RWPE1 (cell line): ENCODE data around the gene YBX2.

Experiments
- CTCF ChIA-PET: fragments of 350-600 bp; sonication (Branson Sonifier 250); formaldehyde crosslinking; extraction: SDS; loops from one replicate; lab custom pipeline; 2021; lab: Yijun Ruan, JAX
- POLR2A ChIA-PET: fragments of 400-600 bp; formaldehyde crosslinking; extraction: SDS; loops from one replicate; lab custom pipeline; 2020; ENCODE audit warnings: antibody characterized with exemption; ENCODE audit not compliant: low non-redundant PET; lab: Yijun Ruan, JAX
- DNase-seq: peaks from one replicate; pipeline ENCODE4 v3.0.0; 2012; ENCODE audit warnings: low spot score
- H3K27ac ChIP-seq: fragments of 450-650 bp; 2 replicates; pipeline ENCODE4 v1.5.1; 2017
- TF ChIP-seq, protein P1 (sequence below): fragments of 450-650 bp; conservative IDR thresholded peaks from 2 replicates; pipeline ENCODE4 v1.5.1; 2017; ENCODE audit warnings: low read depth, mild to moderate bottlenecking

YBX2 gene

DNA sequence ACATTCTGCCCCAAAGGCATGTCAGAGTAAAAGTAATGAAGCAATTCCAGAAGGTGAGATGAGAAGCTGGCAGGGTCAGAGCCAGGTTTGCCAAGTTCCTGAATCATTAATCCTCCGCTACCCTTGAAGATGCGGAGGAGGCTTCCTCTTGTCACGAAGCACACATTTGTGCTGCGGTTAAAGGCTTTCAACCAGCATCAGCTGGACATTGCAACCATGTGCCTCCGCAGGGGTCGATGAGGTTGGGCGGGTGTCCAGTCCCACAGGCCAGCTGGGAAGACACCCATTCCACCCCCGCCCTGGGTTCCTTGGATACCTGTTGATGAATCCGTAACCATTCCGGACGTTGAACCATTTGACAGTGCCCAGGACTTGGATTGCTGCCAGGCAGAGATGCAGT lies 1.3 kb downstream of the YBX2 start:
- CTCF ChIA-PET, result no interaction called here
- TF ChIP-seq, protein P1, sequence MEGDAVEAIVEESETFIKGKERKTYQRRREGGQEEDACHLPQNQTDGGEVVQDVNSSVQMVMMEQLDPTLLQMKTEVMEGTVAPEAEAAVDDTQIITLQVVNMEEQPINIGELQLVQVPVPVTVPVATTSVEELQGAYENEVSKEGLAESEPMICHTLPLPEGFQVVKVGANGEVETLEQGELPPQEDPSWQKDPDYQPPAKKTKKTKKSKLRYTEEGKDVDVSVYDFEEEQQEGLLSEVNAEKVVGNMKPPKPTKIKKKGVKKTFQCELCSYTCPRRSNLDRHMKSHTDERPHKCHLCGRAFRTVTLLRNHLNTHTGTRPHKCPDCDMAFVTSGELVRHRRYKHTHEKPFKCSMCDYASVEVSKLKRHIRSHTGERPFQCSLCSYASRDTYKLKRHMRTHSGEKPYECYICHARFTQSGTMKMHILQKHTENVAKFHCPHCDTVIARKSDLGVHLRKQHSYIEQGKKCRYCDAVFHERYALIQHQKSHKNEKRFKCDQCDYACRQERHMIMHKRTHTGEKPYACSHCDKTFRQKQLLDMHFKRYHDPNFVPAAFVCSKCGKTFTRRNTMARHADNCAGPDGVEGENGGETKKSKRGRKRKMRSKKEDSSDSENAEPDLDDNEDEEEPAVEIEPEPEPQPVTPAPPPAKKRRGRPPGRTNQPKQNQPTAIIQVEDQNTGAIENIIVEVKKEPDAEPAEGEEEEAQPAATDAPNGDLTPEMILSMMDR, result no peak
- peak overlapping the region; percentile 81 for H3K27ac ChIP-seq
- peak; percentile 75 for DNase-seq
- POLR2A ChIA-PET, result interaction anchor here (0.6 to 1.1 kb wide), 2 partner anchors 12 to 57 kb away, joined by 3 to 4 read pairs; partner anchors contain the start of gene SLC2A4

DNA sequence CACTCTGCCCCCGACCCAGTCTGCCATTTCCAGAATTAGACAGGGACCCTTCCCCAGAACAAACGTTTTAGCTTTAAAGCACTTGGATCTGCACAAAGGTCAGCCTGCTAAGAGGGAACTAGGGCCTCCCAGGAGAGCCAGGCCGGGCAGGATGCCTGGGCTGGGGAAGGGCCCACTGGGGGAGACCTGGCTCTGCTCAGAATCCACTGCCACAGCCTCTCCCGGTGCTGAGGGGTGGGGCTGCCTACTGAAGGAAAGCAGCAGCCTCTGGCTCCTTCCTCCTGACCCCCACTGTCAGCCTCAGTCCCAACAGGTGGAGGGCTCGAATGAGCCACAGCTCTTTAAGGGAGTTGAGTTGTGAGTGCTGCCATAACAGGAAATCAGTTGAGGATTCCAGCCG lies 1.7 kb downstream of the YBX2 start:
- POLR2A ChIA-PET, result interaction anchor here (1.1 kb wide), 1 partner anchor 11 kb away, joined by 4 read pairs; the partner anchor contains the start of gene SLC2A4
- no peak for DNase-seq
- TF ChIP-seq, protein P1, result no peak
- CTCF ChIA-PET, result no interaction called here
- H3K27ac ChIP-seq, result peak overlapping the region; percentile 81

DNA sequence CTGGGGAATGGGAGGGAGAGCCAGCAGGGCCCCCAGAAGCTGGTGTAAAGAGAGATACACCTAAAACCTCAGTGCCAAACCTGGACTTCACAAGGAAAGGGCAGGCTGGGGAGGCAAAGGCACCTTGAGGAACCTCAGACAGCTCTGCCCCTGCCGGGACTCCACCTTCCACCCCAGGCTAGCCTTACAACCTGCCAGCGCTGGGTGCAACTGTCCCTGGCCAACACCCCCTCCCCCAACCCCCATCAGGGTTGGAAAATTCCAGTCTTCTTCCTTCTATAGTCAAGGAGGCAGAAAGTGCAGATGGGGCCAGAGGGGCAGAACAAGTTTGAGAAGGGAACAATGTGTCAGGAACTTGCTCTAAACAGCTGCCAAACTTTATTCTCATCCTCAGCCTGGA lies 2.2 kb downstream of the YBX2 start:
- peak overlapping the region; percentile 81 for H3K27ac ChIP-seq
- ChIA-PET CTCF (interaction anchor here (0.6 kb wide), 1 partner anchor 14 kb away, joined by 4 read pairs; no protein-coding TSS in a partner anchor), POLR2A (no interaction called here)
- TF ChIP-seq, protein P1, result no peak
- DNase-seq, result no peak

DNA sequence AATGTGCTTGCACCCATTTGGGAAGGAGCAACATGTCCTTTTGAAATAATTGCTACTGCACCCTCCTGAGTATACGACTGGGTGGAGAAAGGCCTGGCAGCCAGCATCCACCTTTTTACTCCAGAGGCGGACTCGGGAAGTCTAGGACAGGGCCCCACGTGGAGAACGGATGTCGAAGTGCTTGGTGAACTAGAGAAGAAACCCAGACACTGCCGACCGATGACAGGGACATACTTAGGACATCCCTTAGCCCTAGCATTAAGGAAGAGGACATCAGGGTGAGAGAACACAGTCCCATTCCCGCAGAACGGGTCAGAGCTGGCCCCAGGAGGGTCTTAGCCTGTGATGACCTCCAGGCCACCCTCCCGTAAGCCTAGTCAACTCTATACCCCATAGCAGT lies 3.8 kb downstream of the YBX2 start:
- no peak overlapping the region for H3K27ac ChIP-seq
- ChIA-PET CTCF (interaction anchor here (0.6 to 1.2 kb wide), 2 partner anchors 10 to 55 kb away, joined by 3 to 6 read pairs; no protein-coding TSS in a partner anchor), POLR2A (no interaction called here)
- no peak for DNase-seq
- TF ChIP-seq, protein P1, result no peak

DNA sequence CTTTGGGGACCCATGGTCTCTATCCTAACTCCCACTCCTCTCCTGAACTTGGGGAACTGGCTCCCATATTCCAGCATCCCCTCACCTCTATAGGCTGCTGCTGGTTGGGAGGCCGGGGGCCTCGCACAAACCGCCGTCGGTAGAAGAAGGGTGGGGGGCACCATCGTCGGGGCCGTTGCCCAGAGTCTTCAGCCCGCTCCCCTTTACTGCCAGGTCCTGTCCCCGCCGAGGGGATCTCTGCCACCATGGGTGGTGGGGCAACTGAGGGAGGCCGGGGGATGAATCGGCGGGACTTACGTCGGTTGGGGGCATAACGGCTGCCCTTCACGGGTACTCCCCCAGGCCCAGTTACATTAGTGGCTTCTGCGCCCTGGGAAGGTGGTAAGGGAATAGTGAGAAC lies 4.3 kb downstream of the YBX2 start:
- TF ChIP-seq, protein P1, result no peak
- no peak for DNase-seq
- POLR2A ChIA-PET, result no interaction called here
- CTCF ChIA-PET, result interaction anchor here (0.6 to 1.2 kb wide), 3 partner anchors 10 to 245 kb away, joined by 3 to 6 read pairs (median 3); no protein-coding TSS in a partner anchor
- no peak overlapping the region for H3K27ac ChIP-seq

DNA sequence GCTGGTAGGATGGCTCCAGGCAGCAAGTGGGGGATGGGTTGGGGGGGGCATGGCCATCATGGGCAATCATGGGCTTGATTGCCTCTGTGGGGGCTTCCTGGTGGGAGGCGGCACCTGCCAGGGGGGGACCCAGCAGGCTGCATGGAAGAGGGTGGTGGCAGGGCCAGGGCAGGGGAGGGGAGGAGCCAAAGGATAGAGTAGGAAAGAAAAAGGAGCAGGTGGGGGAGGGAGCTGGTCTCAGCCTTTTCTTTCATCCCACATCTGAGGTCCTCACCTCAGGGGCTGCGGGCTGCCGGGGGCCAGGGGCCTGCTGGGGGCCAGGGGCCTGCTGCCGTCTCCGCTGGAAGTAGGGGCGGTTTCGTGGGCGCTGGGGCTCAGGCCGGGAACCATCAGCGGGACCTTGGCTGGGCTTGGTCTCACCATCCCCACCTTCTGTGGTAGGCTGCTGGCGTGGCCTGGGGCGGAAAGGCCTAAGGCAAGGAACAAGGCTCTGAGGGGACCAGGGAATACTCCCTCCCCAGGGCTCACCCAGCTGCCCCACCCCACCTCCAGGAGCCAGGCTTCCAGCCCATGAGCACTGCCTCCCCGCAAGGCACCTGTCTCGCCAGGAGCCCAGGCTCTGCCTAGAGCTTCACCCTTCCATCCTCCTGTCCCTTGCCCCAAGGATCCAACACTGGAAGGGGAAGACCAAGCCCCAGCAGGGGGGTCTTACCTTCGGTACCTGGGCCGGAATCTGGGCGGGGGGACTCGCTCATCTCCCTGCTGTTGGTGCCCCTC lies 5.0 kb downstream of the YBX2 start:
- CTCF ChIA-PET, result interaction anchor here (0.7 kb wide), 1 partner anchor 244 kb away, joined by 3 read pairs; no protein-coding TSS in a partner anchor
- no peak overlapping the region for H3K27ac ChIP-seq
- TF ChIP-seq, protein P1, result no peak
- DNase-seq, result no peak
- POLR2A ChIA-PET, result no interaction called here
